Astrocyte (in vitro differentiated cells and primary cell): Measurements from ENCODE around the gene PCDHGB2. TPM values are rescaled to one million over a fixed set of nuclear protein-coding genes. Genes with fewer than 3 reads are reported as not detected.
"Not testable (repeated sequence)": the region's sequence is repeated elsewhere in the genome, so short reads cannot be mapped to it uniquely, and the experiment has no call there.

Experiments used
- DNase-seq: peaks from one replicate; pipeline ENCODE4 v3.0.0-alpha.2; 2010; ENCODE audit warnings: low read depth
- FAIRE-seq: peaks from 2 replicates; lab custom pipeline; 2011; peaks lifted over from hg19 to GRCh38; lab: Jason Lieb, UNC
- H2AFZ ChIP-seq: 2 replicates; pipeline ENCODE4 v1.6.0; 2012; ENCODE audit warnings: low read depth, low read length, inconsistent platforms
- H3K27ac ChIP-seq: 2 replicates; pipeline ENCODE4 v1.5.1; 2011; ENCODE audit warnings: low read depth, low read length, inconsistent platforms
- H3K27me3 ChIP-seq: 2 replicates; pipeline ENCODE4 v1.6.0; 2011; ENCODE audit warnings: low read length, inconsistent platforms; ENCODE audit not compliant: insufficient read depth
- H3K36me3 ChIP-seq: 2 replicates; pipeline ENCODE4 v1.5.1; 2011; ENCODE audit warnings: low read length, inconsistent platforms; ENCODE audit not compliant: insufficient read depth
- H3K4me1 ChIP-seq: 2 replicates; pipeline ENCODE4 v1.5.1; 2011; ENCODE audit warnings: low read length, inconsistent platforms; ENCODE audit not compliant: insufficient read depth
- H3K4me2 ChIP-seq: 2 replicates; pipeline ENCODE4 v1.6.0; 2012; ENCODE audit warnings: low read length, inconsistent platforms
- H3K4me3 ChIP-seq: 2 replicates; pipeline ENCODE4 v1.5.1; 2011; ENCODE audit warnings: low read depth, mild to moderate bottlenecking, low read length, inconsistent platforms; ENCODE audit not compliant: insufficient read depth
- H3K79me2 ChIP-seq: 2 replicates; pipeline ENCODE4 v1.6.0; 2012; ENCODE audit warnings: mild to moderate bottlenecking, low read length, inconsistent platforms; ENCODE audit not compliant: insufficient read depth
- H3K9ac ChIP-seq: 2 replicates; pipeline ENCODE4 v1.6.0; 2012; ENCODE audit warnings: mild to moderate bottlenecking, low read length, inconsistent platforms
- H3K9me3 ChIP-seq: 2 replicates; pipeline ENCODE4 v1.5.1; 2012; ENCODE audit warnings: low read depth, mild to moderate bottlenecking, low read length, inconsistent platforms; ENCODE audit not compliant: insufficient read depth
- H4K20me1 ChIP-seq: 2 replicates; pipeline ENCODE4 v1.6.0; 2012; ENCODE audit warnings: low read length, inconsistent platforms; ENCODE audit not compliant: insufficient read depth
- H3K27ac Mint-ChIP-seq: one replicate; pipeline ENCODE4 v1.8.0; 2021; ENCODE audit warnings: mild to moderate bottlenecking, mixed read lengths; ENCODE audit not compliant: unreplicated experiment
- H3K27me3 Mint-ChIP-seq: one replicate; pipeline ENCODE4 v1.8.0; 2021; ENCODE audit warnings: low read depth, mixed read lengths; ENCODE audit not compliant: unreplicated experiment
- H3K36me3 Mint-ChIP-seq: one replicate; pipeline ENCODE4 v1.8.0; 2021; ENCODE audit warnings: low read depth, mixed read lengths; ENCODE audit not compliant: unreplicated experiment
- H3K4me1 Mint-ChIP-seq: one replicate; pipeline ENCODE4 v1.8.0; 2021; ENCODE audit warnings: low read depth, mixed read lengths; ENCODE audit not compliant: unreplicated experiment
- H3K4me3 Mint-ChIP-seq: one replicate; pipeline ENCODE4 v1.8.0; 2021; ENCODE audit warnings: mild to moderate bottlenecking, moderate library complexity, mixed read lengths; ENCODE audit not compliant: unreplicated experiment
- H3K9me3 Mint-ChIP-seq: one replicate; pipeline ENCODE4 v1.8.0; 2021; ENCODE audit warnings: mild to moderate bottlenecking, mixed read lengths; ENCODE audit not compliant: unreplicated experiment
- EZH2 ChIP-seq: IDR thresholded peaks from 2 replicates; pipeline ENCODE4 v1.6.1; 2012; ENCODE audit warnings: mild to moderate bottlenecking, low read length, inconsistent platforms; ENCODE audit not compliant: insufficient read depth
- total RNA-seq: library from RNA; stranded (reverse); gene quantifications from 2 replicates; pipeline ENCODE4 v1.2.1, GENCODE V29; 2021
- TF ChIP-seq, protein P1 (sequence below): IDR thresholded peaks from 2 replicates; pipeline ENCODE4 v1.5.1; 2011; ENCODE audit warnings: low read depth, mild to moderate bottlenecking, inconsistent platforms, low read length, moderate library complexity; ENCODE audit not compliant: insufficient read depth

Gene PCDHGB2
- total RNA-seq, 1 donor from 2014 or later = 1.4 TPM

DNA sequence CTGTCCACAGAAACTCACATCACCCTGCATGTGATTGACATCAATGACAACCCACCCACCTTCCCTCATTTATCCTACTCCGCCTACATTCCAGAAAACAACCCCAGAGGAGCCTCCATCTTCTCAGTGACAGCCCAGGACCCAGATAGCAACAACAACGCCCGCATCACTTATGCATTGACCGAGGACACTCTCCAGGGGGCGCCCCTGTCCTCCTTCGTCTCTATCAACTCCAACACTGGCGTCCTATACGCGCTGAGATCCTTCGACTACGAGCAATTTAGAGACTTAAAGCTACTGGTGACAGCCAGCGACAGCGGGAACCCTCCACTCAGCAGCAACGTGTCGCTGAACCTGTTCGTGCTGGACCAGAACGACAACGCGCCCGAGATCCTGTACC lies 14.5 kb upstream of the PCDHGB2 start:
- no peak overlapping the region for H2AFZ ChIP-seq
- no peaks in the 10 kb centered on the region for H3K4me1 ChIP-seq
- peaks cover 3% of the 10 kb centered on the region for H3K27me3 ChIP-seq
- TF ChIP-seq, protein P1, sequence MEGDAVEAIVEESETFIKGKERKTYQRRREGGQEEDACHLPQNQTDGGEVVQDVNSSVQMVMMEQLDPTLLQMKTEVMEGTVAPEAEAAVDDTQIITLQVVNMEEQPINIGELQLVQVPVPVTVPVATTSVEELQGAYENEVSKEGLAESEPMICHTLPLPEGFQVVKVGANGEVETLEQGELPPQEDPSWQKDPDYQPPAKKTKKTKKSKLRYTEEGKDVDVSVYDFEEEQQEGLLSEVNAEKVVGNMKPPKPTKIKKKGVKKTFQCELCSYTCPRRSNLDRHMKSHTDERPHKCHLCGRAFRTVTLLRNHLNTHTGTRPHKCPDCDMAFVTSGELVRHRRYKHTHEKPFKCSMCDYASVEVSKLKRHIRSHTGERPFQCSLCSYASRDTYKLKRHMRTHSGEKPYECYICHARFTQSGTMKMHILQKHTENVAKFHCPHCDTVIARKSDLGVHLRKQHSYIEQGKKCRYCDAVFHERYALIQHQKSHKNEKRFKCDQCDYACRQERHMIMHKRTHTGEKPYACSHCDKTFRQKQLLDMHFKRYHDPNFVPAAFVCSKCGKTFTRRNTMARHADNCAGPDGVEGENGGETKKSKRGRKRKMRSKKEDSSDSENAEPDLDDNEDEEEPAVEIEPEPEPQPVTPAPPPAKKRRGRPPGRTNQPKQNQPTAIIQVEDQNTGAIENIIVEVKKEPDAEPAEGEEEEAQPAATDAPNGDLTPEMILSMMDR = no peak
- no peak for TF ChIP-seq EZH2
- Mint-ChIP-seq H3K4me3 (no peak overlapping the region), H3K27ac (no peak overlapping the region), H3K27me3 (no peaks in the 10 kb centered on the region), H3K36me3 (peaks cover 3% of the 10 kb centered on the region), H3K9me3 (peaks cover 36% of the 10 kb centered on the region), H3K4me1 (no peaks in the 10 kb centered on the region)
- no peaks in the 10 kb centered on the region for H4K20me1 ChIP-seq
- DNase-seq = no peak
- peaks cover 24% of the 10 kb centered on the region for H3K9me3 ChIP-seq
- FAIRE-seq = no peak
- no peak overlapping the region for H3K9ac ChIP-seq
- H3K4me2 ChIP-seq = no peak overlapping the region
- H3K27ac ChIP-seq = no peak overlapping the region
- no peaks in the 10 kb centered on the region for H3K79me2 ChIP-seq
- no peaks in the 10 kb centered on the region for H3K36me3 ChIP-seq
- H3K4me3 ChIP-seq = no peak overlapping the region

GRCh38 chr5:141346017-141346416 lies 13.8 kb upstream of the PCDHGB2 start:
- H3K36me3 Mint-ChIP-seq, H3K79me2 ChIP-seq, DNase-seq, H3K27ac Mint-ChIP-seq, H3K9ac ChIP-seq, H3K4me1 ChIP-seq, H3K36me3 ChIP-seq, H3K4me3 Mint-ChIP-seq, H2AFZ ChIP-seq, H3K27ac ChIP-seq, H3K4me2 ChIP-seq, H3K27me3 Mint-ChIP-seq, H3K27me3 ChIP-seq, FAIRE-seq, H3K4me3 ChIP-seq, H4K20me1 ChIP-seq, H3K4me1 Mint-ChIP-seq: not testable (repeated sequence)
- peaks cover 29% of the 10 kb centered on the region for H3K9me3 ChIP-seq
- peaks cover 36% of the 10 kb centered on the region for H3K9me3 Mint-ChIP-seq

- no peak for FAIRE-seq
- H3K4me3 ChIP-seq = peak within 1 kb of the TSS; percentile 48
- no peaks in the 10 kb centered on the region for H3K36me3 ChIP-seq
- H3K79me2 ChIP-seq = no peaks in the 10 kb centered on the region
- Mint-ChIP-seq H3K36me3 (peaks cover 2% of the 10 kb centered on the region), H3K27me3 (no peaks in the 10 kb centered on the region), H3K9me3 (peaks cover 26% of the 10 kb centered on the region), H3K4me3 (peak within 1 kb of the TSS; percentile 24), H3K4me1 (no peaks in the 10 kb centered on the region), H3K27ac (no peak within 1 kb of the TSS)
- DNase-seq = peak; percentile 41
- no peaks in the 10 kb centered on the region for H3K4me1 ChIP-seq
- no peak within 1 kb of the TSS for H3K27ac ChIP-seq
- no peak for TF ChIP-seq EZH2
- TF ChIP-seq, protein P1 = peak; percentile 40
- peaks cover 3% of the 10 kb centered on the region for H3K27me3 ChIP-seq
- H3K9ac ChIP-seq = peak within 1 kb of the TSS; percentile 39
- peaks cover 31% of the 10 kb centered on the region for H3K9me3 ChIP-seq
- peak within 1 kb of the TSS; percentile 60 for H2AFZ ChIP-seq
- H4K20me1 ChIP-seq = no peaks in the 10 kb centered on the region
- H3K4me2 ChIP-seq = peak within 1 kb of the TSS; percentile 77
These were observed 9.7 kb upstream of the PCDHGB2 start, which contains the start of gene PCDHGB1 for GRCh38 chr5:141349917-141350619. Gene PCDHGB1 (plus strand): TSS chr5:141350099. CDS start chr5:141350261, 162 bp downstream.
